C4-2B (cell line): ENCODE measurements around the gene RPTOR.

Source experiments
- H3K27ac ChIP-seq: fragments of 450-650 bp; 2 replicates; pipeline ENCODE4 v1.5.1; 2017
- CTCF ChIP-seq: fragments of 450-650 bp; conservative IDR thresholded peaks from 2 replicates; pipeline ENCODE4 v1.5.1; 2017; ENCODE audit warnings: mild to moderate bottlenecking
- ZFX ChIP-seq: fragments of 450-650 bp; IDR thresholded peaks from 2 replicates; pipeline ENCODE4 v1.6.1; 2017

Gene RPTOR

GRCh38 chr17:80855948-80856862 is 311.6 kb downstream of the RPTOR start:
- TF ChIP-seq CTCF (no peak), ZFX (no peak)
- H3K27ac ChIP-seq, result no peak overlapping the region

- no peak overlapping the region for H3K27ac ChIP-seq
- TF ChIP-seq CTCF (no peak), ZFX (no peak)
These were observed 312.5 kb downstream of the RPTOR start for GRCh38 chr17:80856863-80857755.

GRCh38 chr17:80857756-80858171 is 313.1 kb downstream of the RPTOR start:
- H3K27ac ChIP-seq, result no peak overlapping the region
- TF ChIP-seq CTCF (no peak), ZFX (no peak)

GRCh38 chr17:80858301-80859001 is 313.8 kb downstream of the RPTOR start:
- TF ChIP-seq ZFX (no peak), CTCF (no peak)
- no peak overlapping the region for H3K27ac ChIP-seq

GRCh38 chr17:80859002-80859941 is 314.6 kb downstream of the RPTOR start:
- TF ChIP-seq ZFX (no peak), CTCF (no peak)
- H3K27ac ChIP-seq, result no peak overlapping the region

GRCh38 chr17:80860101-80860671 is 315.5 kb downstream of the RPTOR start:
- TF ChIP-seq ZFX (no peak), CTCF (no peak)
- no peak overlapping the region for H3K27ac ChIP-seq
